Stomach (tissue), 19 donors: ENCODE data around the gene OR2L8. TPM values are rescaled to one million over a fixed set of nuclear protein-coding genes. Genes with fewer than 3 reads are reported as not detected.

ENCODE experiments used
- DNase-seq, 2 donors: peaks; one replicate each; pipeline versions ENCODE4 v3.0.0 to v3.0.0-alpha.2; 2013 to 2019
- H3K27ac ChIP-seq, 5 donors: fragments of 200-600 bp in 4 of 5; sonication (generic) in 4 of 5; one replicate each; pipeline ENCODE4 v1.5.1; 2013 to 2019; ENCODE audit warnings: mild to moderate bottlenecking in 1 of 5, moderate library complexity in 1 of 5
- H3K27me3 ChIP-seq, 3 donors: fragments of 200-600 bp; sonication (generic); one replicate each; pipeline ENCODE4 v1.5.1; 2017 to 2019; ENCODE audit warnings: mixed run types in 1 of 3
- H3K36me3 ChIP-seq, 4 donors: fragments of 200-600 bp; sonication (generic); 1 replicate in 3 of 4; 2 replicates in 1 of 4; pipeline ENCODE4 v1.5.1; 2016 to 2019
- H3K4me1 ChIP-seq, 4 donors: fragments of 200-600 bp; sonication (generic); one replicate each; pipeline ENCODE4 v1.5.1; 2016 to 2019
- H3K4me3 ChIP-seq, 4 donors: fragments of 200-600 bp; sonication (generic) in 3 of 4; one replicate each; pipeline ENCODE4 v1.5.1; 2016 to 2019; ENCODE audit warnings: mild to moderate bottlenecking in 1 of 4
- H3K9me3 ChIP-seq, 4 donors: fragments of 200-600 bp; sonication (generic); one replicate each; pipeline ENCODE4 v1.5.1; 2016 to 2019
- CTCF ChIP-seq, 7 experiments: fragments of 450-650 bp in 4 of 7; fragments of 200-600 bp in 3 of 7; sonication (generic) in 3 of 7; IDR thresholded peaks; one replicate each; pipeline ENCODE4 v1.5.1; 2016 to 2019; ENCODE audit warnings: antibody characterized with exemption in 7 of 7, control low read depth in 2 of 7, mild to moderate bottlenecking in 1 of 7
- EP300 ChIP-seq: sonication (generic); formaldehyde crosslinking; IDR thresholded peaks from one replicate; pipeline ENCODE4 v1.6.1; 2017; ENCODE audit warnings: antibody characterized with exemption
- POLR2A ChIP-seq, 4 donors: fragments of 450-650 bp; IDR thresholded peaks; one replicate each; pipeline ENCODE4 v1.6.1; 2016; ENCODE audit warnings: antibody characterized with exemption in 4 of 4, control low read depth in 2 of 4, mild to moderate bottlenecking in 1 of 4, moderate library complexity in 1 of 4
- POLR2AphosphoS5 ChIP-seq, 3 donors: sonication (generic); formaldehyde crosslinking; IDR thresholded peaks; one replicate each; pipeline ENCODE4 v1.6.1; 2016; ENCODE audit warnings: antibody characterized with exemption in 3 of 3
- WGBS, 5 donors: extraction: QIAGEN DNeasy Blood & Tissue Kit in 3 of 5; methylation state at CpG; one replicate each; pipeline versions ENCODE4 v1.1.5 to v1.1.7; 2013 to 2018; 5-methylcytosine and 5-hydroxymethylcytosine counted together
- intact Hi-C: fragments of 100-400 bp; cut with DNase I; formaldehyde crosslinking; loops from one replicate; pipeline ENCODE4 v1.15.1; 2023; ENCODE audit warnings: low total_unique reads
- long read RNA-seq, 10 donors: transcript quantifications; one replicate each; lab custom pipeline, GENCODE V29; 2026
- polyA plus RNA-seq, 3 donors: library from polyadenylated mRNA; stranded (reverse); fragments of 200-250 nt; gene quantifications; one replicate each; pipeline ENCODE4 v1.2.3, GENCODE V29; 2013
- total RNA-seq, 5 donors: library from RNA; depleted of rRNA; stranded (reverse); fragments of >200 nt; gene quantifications; one replicate each; pipeline versions ENCODE4 v1.1.0 to v1.2.3, GENCODE V29; 2014 to 2016
- donor health status: healthy with polysubstance abuse.
- donor health status: Bipolar disorder and iron deficiency.
- donor health status: healthy.

The OR2L8 gene
- total RNA-seq (not detected), polyA plus RNA-seq (not detected)
- long read RNA-seq, donor 1: 0 reads
- long read RNA-seq, donor 2: 0 reads
- long read RNA-seq, donor 3: 0 reads
- long read RNA-seq, donor 4: 0 reads
- long read RNA-seq, donor 5: 0 reads
- long read RNA-seq, donor 6: 0 reads
- long read RNA-seq, donor 7: 0 reads
- long read RNA-seq, donor 8: 0 reads
- long read RNA-seq, donor 9: 0 reads
- long read RNA-seq, donor 10: 0 reads

GRCh38 chr1:247948558-247948957 lies at the start of gene OR2L8:
Gene OR2L8, plus strand, starts transcription at chr1:247948858. Its CDS starts 0 bp downstream, at chr1:247948858.
- Histone ChIP-seq H3K9me3 (peaks cover 0 to 7% (median 5%) of the 10 kb centered on the region in 4 donors), H3K36me3 (no peaks in the 10 kb centered on the region), H3K4me3 (no peak within 1 kb of the TSS), H3K27ac (no peak within 1 kb of the TSS), H3K4me1 (no peaks in the 10 kb centered on the region), H3K27me3 (no peaks in the 10 kb centered on the region)
- intact Hi-C loops: no loop called here
- DNase-seq: no peak
- 84 to 91% (median 88%) methylated on average over 3 of the region's 3 CpGs for WGBS, 5 donors
- TF ChIP-seq POLR2AphosphoS5 (IDR thresholded peaks at IDR 0.05): no peak
- TF ChIP-seq POLR2A (IDR thresholded peaks at IDR 0.05): no peak
- TF ChIP-seq EP300: no peak
- no peak for TF ChIP-seq CTCF (IDR thresholded peaks at IDR 0.05)

GRCh38 chr1:247904122-247904521 lies 44.5 kb upstream of the OR2L8 start:
- H3K27me3 ChIP-seq: no peaks in the 10 kb centered on the region
- no peak for DNase-seq
- TF ChIP-seq POLR2AphosphoS5 (IDR thresholded peaks at IDR 0.05) (no peak), POLR2A (IDR thresholded peaks at IDR 0.05) (no peak), EP300 (no peak), CTCF (IDR thresholded peaks at IDR 0.05) (no peak)
- H3K36me3 ChIP-seq: no peaks in the 10 kb centered on the region
- peaks cover 0 to 8% (median 6%) of the 10 kb centered on the region in 4 donors for H3K9me3 ChIP-seq
- intact Hi-C loops: no loop called here
- 74 to 82% (median 79%) methylated on average over 6 of the region's 6 CpGs for WGBS, 5 donors
- no peaks in the 10 kb centered on the region for H3K4me1 ChIP-seq
- H3K27ac ChIP-seq: no peak overlapping the region
- no peak overlapping the region for H3K4me3 ChIP-seq

- intact Hi-C loops: no loop called here
- peaks cover 0 to 8% (median 6%) of the 10 kb centered on the region in 4 donors for H3K9me3 ChIP-seq
- H3K4me3 ChIP-seq: no peak overlapping the region
- no peaks in the 10 kb centered on the region for H3K36me3 ChIP-seq
- no peaks in the 10 kb centered on the region for H3K27me3 ChIP-seq
- no peak overlapping the region for H3K27ac ChIP-seq
- no peaks in the 10 kb centered on the region for H3K4me1 ChIP-seq
- WGBS, 5 donors: 78 to 93% (median 87%) methylated on average over 13 of the region's 13 CpGs
- TF ChIP-seq POLR2AphosphoS5 (IDR thresholded peaks at IDR 0.05) (no peak), EP300 (no peak), POLR2A (IDR thresholded peaks at IDR 0.05) (no peak), CTCF (IDR thresholded peaks at IDR 0.05) (no peak)
- no peak for DNase-seq
Observed at GRCh38 chr1:247905181-247905580, 43.5 kb upstream of the OR2L8 start.

- TF ChIP-seq POLR2A (IDR thresholded peaks at IDR 0.05): no peak
- TF ChIP-seq EP300: no peak
- no peak for TF ChIP-seq POLR2AphosphoS5 (IDR thresholded peaks at IDR 0.05)
- TF ChIP-seq CTCF (IDR thresholded peaks at IDR 0.05): no peak
- peak overlapping the region in 3 of 4 donors; percentile 3 to 27 (median 12) for H3K4me3 ChIP-seq
- DNase-seq: no peak
- no peaks in the 10 kb centered on the region for H3K27me3 ChIP-seq
- WGBS, 5 donors: 64 to 75% (median 74%) methylated on average over 9 of the region's 9 CpGs
- no peak overlapping the region for H3K27ac ChIP-seq
- H3K36me3 ChIP-seq: no peaks in the 10 kb centered on the region
- peaks cover 0 to 8% (median 6%) of the 10 kb centered on the region in 4 donors for H3K9me3 ChIP-seq
- intact Hi-C loops: no loop called here
- H3K4me1 ChIP-seq: no peaks in the 10 kb centered on the region
Observed at GRCh38 chr1:247905910-247906503, 42.7 kb upstream of the OR2L8 start.
